ENCODE measurements around the gene CLSTN2.

Gene CLSTN2

GRCh38 chr3:140180603-140181002 lies 245.6 kb downstream of the CLSTN2 start (continued):
- TF ChIP-seq ZNF16 (tag by site-specific recombination; IDR thresholded peaks at IDR 0.05; ENCODE audit: low read depth) (no peak), ZNF48 (tag by site-specific recombination; IDR thresholded peaks at IDR 0.05) (no peak), FEZF1 (tag by site-specific recombination; IDR thresholded peaks at IDR 0.05) (peak; percentile 50), ZNF501 (tag by site-specific recombination; IDR thresholded peaks at IDR 0.05) (no peak), ZNF362 (tag by site-specific recombination; IDR thresholded peaks at IDR 0.05) (no peak)
- TF ChIP-seq, protein P1, sequence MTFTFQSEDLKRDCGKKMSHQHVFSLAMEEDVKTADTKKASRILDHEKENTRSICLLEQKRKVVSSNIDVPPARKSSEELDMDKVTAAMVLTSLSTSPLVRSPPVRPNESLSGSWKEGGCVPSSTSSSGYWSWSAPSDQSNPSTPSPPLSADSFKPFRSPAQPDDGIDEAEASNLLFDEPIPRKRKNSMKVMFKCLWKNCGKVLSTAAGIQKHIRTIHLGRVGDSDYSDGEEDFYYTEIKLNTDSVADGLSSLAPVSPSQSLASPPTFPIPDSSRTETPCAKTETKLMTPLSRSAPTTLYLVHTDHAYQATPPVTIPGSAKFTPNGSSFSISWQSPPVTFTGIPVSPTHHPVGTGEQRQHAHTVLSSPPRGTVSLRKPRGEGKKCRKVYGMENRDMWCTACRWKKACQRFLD (tag by site-specific recombination; IDR thresholded peaks at IDR 0.05): no peak
- TF ChIP-seq, protein P2, sequence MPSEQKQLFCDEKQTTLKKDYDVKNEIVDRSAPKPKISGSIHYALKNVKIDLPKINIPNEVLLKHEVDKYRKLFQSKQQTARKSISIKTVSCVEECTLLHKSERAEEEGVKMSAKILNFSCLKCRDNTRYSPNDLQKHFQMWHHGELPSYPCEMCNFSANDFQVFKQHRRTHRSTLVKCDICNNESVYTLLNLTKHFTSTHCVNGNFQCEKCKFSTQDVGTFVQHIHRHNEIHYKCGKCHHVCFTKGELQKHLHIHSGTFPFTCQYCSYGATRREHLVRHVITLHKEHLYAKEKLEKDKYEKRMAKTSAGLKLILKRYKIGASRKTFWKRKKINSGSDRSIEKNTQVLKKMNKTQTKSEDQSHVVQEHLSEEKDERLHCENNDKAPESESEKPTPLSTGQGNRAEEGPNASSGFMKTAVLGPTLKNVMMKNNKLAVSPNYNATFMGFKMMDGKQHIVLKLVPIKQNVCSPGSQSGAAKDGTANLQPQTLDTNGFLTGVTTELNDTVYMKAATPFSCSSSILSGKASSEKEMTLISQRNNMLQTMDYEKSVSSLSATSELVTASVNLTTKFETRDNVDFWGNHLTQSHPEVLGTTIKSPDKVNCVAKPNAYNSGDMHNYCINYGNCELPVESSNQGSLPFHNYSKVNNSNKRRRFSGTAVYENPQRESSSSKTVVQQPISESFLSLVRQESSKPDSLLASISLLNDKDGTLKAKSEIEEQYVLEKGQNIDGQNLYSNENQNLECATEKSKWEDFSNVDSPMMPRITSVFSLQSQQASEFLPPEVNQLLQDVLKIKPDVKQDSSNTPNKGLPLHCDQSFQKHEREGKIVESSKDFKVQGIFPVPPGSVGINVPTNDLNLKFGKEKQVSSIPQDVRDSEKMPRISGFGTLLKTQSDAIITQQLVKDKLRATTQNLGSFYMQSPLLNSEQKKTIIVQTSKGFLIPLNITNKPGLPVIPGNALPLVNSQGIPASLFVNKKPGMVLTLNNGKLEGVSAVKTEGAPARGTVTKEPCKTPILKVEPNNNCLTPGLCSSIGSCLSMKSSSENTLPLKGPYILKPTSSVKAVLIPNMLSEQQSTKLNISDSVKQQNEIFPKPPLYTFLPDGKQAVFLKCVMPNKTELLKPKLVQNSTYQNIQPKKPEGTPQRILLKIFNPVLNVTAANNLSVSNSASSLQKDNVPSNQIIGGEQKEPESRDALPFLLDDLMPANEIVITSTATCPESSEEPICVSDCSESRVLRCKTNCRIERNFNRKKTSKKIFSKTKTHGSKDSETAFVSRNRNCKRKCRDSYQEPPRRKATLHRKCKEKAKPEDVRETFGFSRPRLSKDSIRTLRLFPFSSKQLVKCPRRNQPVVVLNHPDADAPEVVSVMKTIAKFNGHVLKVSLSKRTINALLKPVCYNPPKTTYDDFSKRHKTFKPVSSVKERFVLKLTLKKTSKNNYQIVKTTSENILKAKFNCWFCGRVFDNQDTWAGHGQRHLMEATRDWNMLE (tag by site-specific recombination; conservative IDR thresholded peaks at IDR 0.05; ENCODE audit: low read depth): no peak

DNA sequence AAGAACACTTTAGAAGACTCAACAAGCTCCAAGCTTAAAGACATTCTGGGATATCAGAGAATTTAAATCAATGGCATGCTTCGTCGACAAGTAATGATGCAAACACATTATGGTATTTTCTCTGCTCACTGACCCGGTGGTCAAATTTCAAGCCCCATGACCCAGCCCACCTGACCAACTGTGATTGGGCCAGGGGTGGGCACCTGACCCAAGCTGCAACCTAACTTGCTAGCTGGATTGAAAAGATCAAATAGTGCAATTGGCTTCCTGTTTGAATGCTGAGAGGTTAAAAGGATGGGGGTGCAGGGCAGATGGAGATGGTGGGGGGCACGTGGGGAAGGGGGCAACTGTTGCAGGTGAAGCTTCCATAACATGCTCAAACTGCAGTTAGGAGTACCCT lies 250.4 kb downstream of the CLSTN2 start:
- Histone ChIP-seq H3K27ac (ENCODE audit: extremely low read depth, low read depth, low read length) (no peak overlapping the region), H3K36me3 (ENCODE audit: control insufficient read depth in 2 of 2, insufficient read depth in 1 of 2, low read length in 2 of 2) (no peaks in the 10 kb centered on the region), H3K4me3 (ENCODE audit: low read depth, low read length) (no peak overlapping the region), H3K9me3 (ENCODE audit: control insufficient read depth, insufficient read depth, low read depth, low read length) (no peaks in the 10 kb centered on the region), H3K4me1 (ENCODE audit: control insufficient read depth, insufficient read depth, low read length) (peaks cover 21% of the 10 kb centered on the region)
- CTCF ChIA-PET: interaction anchor here (1.3 kb wide), 1 partner anchor 11 kb away, joined by 3 read pairs; no protein-coding TSS in a partner anchor
- POLR2A ChIA-PET: interaction anchor here (1.1 kb wide), 1 partner anchor 250 kb away, joined by 4 read pairs; no protein-coding TSS in a partner anchor
- TF ChIP-seq, protein P3, sequence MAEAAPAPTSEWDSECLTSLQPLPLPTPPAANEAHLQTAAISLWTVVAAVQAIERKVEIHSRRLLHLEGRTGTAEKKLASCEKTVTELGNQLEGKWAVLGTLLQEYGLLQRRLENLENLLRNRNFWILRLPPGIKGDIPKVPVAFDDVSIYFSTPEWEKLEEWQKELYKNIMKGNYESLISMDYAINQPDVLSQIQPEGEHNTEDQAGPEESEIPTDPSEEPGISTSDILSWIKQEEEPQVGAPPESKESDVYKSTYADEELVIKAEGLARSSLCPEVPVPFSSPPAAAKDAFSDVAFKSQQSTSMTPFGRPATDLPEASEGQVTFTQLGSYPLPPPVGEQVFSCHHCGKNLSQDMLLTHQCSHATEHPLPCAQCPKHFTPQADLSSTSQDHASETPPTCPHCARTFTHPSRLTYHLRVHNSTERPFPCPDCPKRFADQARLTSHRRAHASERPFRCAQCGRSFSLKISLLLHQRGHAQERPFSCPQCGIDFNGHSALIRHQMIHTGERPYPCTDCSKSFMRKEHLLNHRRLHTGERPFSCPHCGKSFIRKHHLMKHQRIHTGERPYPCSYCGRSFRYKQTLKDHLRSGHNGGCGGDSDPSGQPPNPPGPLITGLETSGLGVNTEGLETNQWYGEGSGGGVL (tag by site-specific recombination; IDR thresholded peaks at IDR 0.05): no peak
- no peak for TF ChIP-seq ZNF785 (tag by site-specific recombination; IDR thresholded peaks at IDR 0.05)

GRCh38 chr3:140186421-140186920 lies 251.5 kb downstream of the CLSTN2 start:
- H3K27ac ChIP-seq (ENCODE audit: extremely low read depth, low read depth, low read length): peak overlapping the region; percentile 68
- CTCF ChIA-PET: interaction anchor here (1.1 kb wide), 1 partner anchor 24 kb away, joined by 5 read pairs; no protein-coding TSS in a partner anchor
- H3K4me1 ChIP-seq (ENCODE audit: control insufficient read depth, insufficient read depth, low read length): peaks cover 21% of the 10 kb centered on the region
- H3K4me3 ChIP-seq (ENCODE audit: low read depth, low read length): no peak overlapping the region
- no peaks in the 10 kb centered on the region for H3K9me3 ChIP-seq (ENCODE audit: control insufficient read depth, insufficient read depth, low read depth, low read length)
- H3K36me3 ChIP-seq (ENCODE audit: control insufficient read depth in 2 of 2, insufficient read depth in 1 of 2, low read length in 2 of 2): no peaks in the 10 kb centered on the region
- POLR2A ChIA-PET: no interaction called here
- peak; percentile 90 for TF ChIP-seq HOXD13 (CRISPR knock-in tag; IDR thresholded peaks at IDR 0.05; ENCODE audit: borderline replicate concordance)
- TF ChIP-seq GLIS2 (tag by site-specific recombination; IDR thresholded peaks at IDR 0.05): 0 out of 2 replicates have a peak, but pooled peaks have one; percentile 24
- no peak for TF ChIP-seq ZNF155 (tag by site-specific recombination; IDR thresholded peaks at IDR 0.05)
- 0 out of 2 replicates have a peak, but pooled peaks have one; percentile 12 for TF ChIP-seq ZSCAN4 (tag by site-specific recombination; IDR thresholded peaks at IDR 0.05)
- TF ChIP-seq ZFP3 (tag by site-specific recombination; IDR thresholded peaks at IDR 0.05; ENCODE audit: low read depth): no peak
- TF ChIP-seq, protein P1 (tag by site-specific recombination; IDR thresholded peaks at IDR 0.05): no peak
- TF ChIP-seq, protein P4, sequence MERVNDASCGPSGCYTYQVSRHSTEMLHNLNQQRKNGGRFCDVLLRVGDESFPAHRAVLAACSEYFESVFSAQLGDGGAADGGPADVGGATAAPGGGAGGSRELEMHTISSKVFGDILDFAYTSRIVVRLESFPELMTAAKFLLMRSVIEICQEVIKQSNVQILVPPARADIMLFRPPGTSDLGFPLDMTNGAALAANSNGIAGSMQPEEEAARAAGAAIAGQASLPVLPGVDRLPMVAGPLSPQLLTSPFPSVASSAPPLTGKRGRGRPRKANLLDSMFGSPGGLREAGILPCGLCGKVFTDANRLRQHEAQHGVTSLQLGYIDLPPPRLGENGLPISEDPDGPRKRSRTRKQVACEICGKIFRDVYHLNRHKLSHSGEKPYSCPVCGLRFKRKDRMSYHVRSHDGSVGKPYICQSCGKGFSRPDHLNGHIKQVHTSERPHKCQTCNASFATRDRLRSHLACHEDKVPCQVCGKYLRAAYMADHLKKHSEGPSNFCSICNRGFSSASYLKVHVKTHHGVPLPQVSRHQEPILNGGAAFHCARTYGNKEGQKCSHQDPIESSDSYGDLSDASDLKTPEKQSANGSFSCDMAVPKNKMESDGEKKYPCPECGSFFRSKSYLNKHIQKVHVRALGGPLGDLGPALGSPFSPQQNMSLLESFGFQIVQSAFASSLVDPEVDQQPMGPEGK (tag by site-specific recombination; IDR thresholded peaks at IDR 0.05): peak; percentile 61
- TF ChIP-seq SP7 (tag by site-specific recombination; IDR thresholded peaks at IDR 0.05): peak; percentile 95
- no peak for TF ChIP-seq ZNF549 (tag by site-specific recombination; IDR thresholded peaks at IDR 0.05)

Data from HEK293 (cell line).